GM12873 (cell line): Measurements from ENCODE around the gene RXFP2.

Experiments used
- CTCF ChIP-seq: IDR thresholded peaks from 2 replicates; pipeline ENCODE4 v1.5.1; 2012; ENCODE audit warnings: low read depth, mild to moderate bottlenecking, moderate library complexity, low read length, control low read depth; ENCODE audit not compliant: insufficient read depth; ENCODE audit errors: missing control alignments

Gene RXFP2

GRCh38 chr13:31767175-31767900 is 28.0 kb downstream of the RXFP2 start:
- no peak for TF ChIP-seq CTCF

- no peak for TF ChIP-seq CTCF
Observed at GRCh38 chr13:31768351-31768750, 29.0 kb downstream of the RXFP2 start.

GRCh38 chr13:31769575-31769974 is 30.2 kb downstream of the RXFP2 start:
- TF ChIP-seq CTCF, result no peak

GRCh38 chr13:31772231-31772630 is 32.9 kb downstream of the RXFP2 start:
- TF ChIP-seq CTCF, result no peak

GRCh38 chr13:31773538-31773937 is 34.2 kb downstream of the RXFP2 start:
- no peak for TF ChIP-seq CTCF

GRCh38 chr13:31774186-31774750 is 34.9 kb downstream of the RXFP2 start:
- TF ChIP-seq CTCF, result no peak

- no peak for TF ChIP-seq CTCF
Observed at GRCh38 chr13:31775148-31775547, 35.8 kb downstream of the RXFP2 start.
